GM18519 (cell line): Measurements from ENCODE around the gene SURF4.

Experiments
- ATAC-seq: cut with Tn5 transposase; IDR thresholded peaks from one replicate; pipeline ENCODE4 v1.9.1; 2021; ENCODE audit warnings: mild to moderate bottlenecking, moderate library complexity; ENCODE audit not compliant: unreplicated experiment, low FRiP score

Gene SURF4

GRCh38 chr9:133375724-133376654, at the start of gene SURF4, which contains the start of gene STKLD1:
Gene SURF4, minus strand, starts transcription at chr9:133376060. Its CDS starts 91 bp downstream, at chr9:133375969.
Gene STKLD1, plus strand, starts transcription at chr9:133376366. Its CDS starts 108 bp downstream, at chr9:133376474.
- peak; percentile 74 for ATAC-seq

- ATAC-seq = no peak
These were observed 49.3 kb upstream of the SURF4 start for GRCh38 chr9:133425049-133425632.

- no peak for ATAC-seq
These were observed 48.3 kb upstream of the SURF4 start for GRCh38 chr9:133424187-133424586.

GRCh38 chr9:133423216-133423615, 47.4 kb upstream of the SURF4 start:
- no peak for ATAC-seq

- no peak for ATAC-seq
These were observed 46.0 kb upstream of the SURF4 start, which contains the start of gene ADAMTS13 for GRCh38 chr9:133421615-133422542. Gene ADAMTS13, plus strand, starts transcription at chr9:133422367. Its CDS starts 77 bp downstream, at chr9:133422444.

GRCh38 chr9:133420392-133420827, 44.5 kb upstream of the SURF4 start:
- ATAC-seq = no peak

GRCh38 chr9:133419005-133419404, 43.1 kb upstream of the SURF4 start:
- ATAC-seq = no peak

GRCh38 chr9:133417541-133418461, 41.9 kb upstream of the SURF4 start, which contains the start of gene REXO4:
Gene REXO4, minus strand, starts transcription at chr9:133418010. Its CDS starts 166 bp downstream, at chr9:133417844.
- ATAC-seq = peak; percentile 36

- no peak for ATAC-seq
These were observed 39.3 kb upstream of the SURF4 start for GRCh38 chr9:133415170-133415569.

GRCh38 chr9:133408042-133408441, 32.2 kb upstream of the SURF4 start:
- no peak for ATAC-seq

GRCh38 chr9:133406480-133407307, 30.8 kb upstream of the SURF4 start:
- no peak for ATAC-seq

- no peak for ATAC-seq
These were observed 29.9 kb upstream of the SURF4 start for GRCh38 chr9:133405508-133406438.

GRCh38 chr9:133404454-133405002, 28.7 kb upstream of the SURF4 start:
- no peak for ATAC-seq

GRCh38 chr9:133403766-133404453, 28.1 kb upstream of the SURF4 start:
- no peak for ATAC-seq

- no peak for ATAC-seq
These were observed 26.8 kb upstream of the SURF4 start for GRCh38 chr9:133402689-133403088.

- ATAC-seq = no peak
These were observed 25.7 kb upstream of the SURF4 start for GRCh38 chr9:133401588-133401987.
